Psoas muscle (tissue), 8 donors: ENCODE data around the gene PLEKHM1. TPM values are rescaled to one million over a fixed set of nuclear protein-coding genes. Genes with fewer than 3 reads are reported as not detected.

Experiments
- ATAC-seq, 4 donors: fragments of 200-7000 bp; cut with Tn5 transposase; one replicate each; pipeline ENCODE4 v1.9.1; 2020; ENCODE audit warnings: moderate library complexity in 3 of 4, mild to moderate bottlenecking in 2 of 4
- DNase-seq, 2 donors: peaks; one replicate each; pipeline ENCODE4 v3.0.0-alpha.2; 2020
- H3K27ac ChIP-seq: fragments of 200-600 bp; one replicate; pipeline ENCODE4 v1.8.0; 2022
- H3K27me3 ChIP-seq, 3 donors: fragments of 200-600 bp in 1 of 3; one replicate each; pipeline versions ENCODE4 v1.6.1 to v1.8.0; 2013 to 2022; ENCODE audit warnings: low read length in 2 of 3, mild to moderate bottlenecking in 2 of 3, moderate library complexity in 1 of 3; ENCODE audit not compliant: insufficient read depth in 3 of 3
- H3K36me3 ChIP-seq, 2 donors: fragments of 200-600 bp in 1 of 2; one replicate each; pipeline versions ENCODE4 v1.6.1 to v1.8.0; 2013 to 2022; ENCODE audit warnings: low read depth in 1 of 2, mild to moderate bottlenecking in 1 of 2, moderate library complexity in 1 of 2; ENCODE audit not compliant: insufficient read depth in 1 of 2
- H3K4me1 ChIP-seq: fragments of 200-600 bp; one replicate; pipeline ENCODE4 v1.8.0; 2022
- H3K4me3 ChIP-seq: fragments of 200-600 bp; one replicate; pipeline ENCODE4 v1.8.0; 2022; ENCODE audit warnings: mild to moderate bottlenecking
- H3K9me3 ChIP-seq: fragments of 200-600 bp; one replicate; pipeline ENCODE4 v1.8.0; 2022
- CTCF ChIP-seq: fragments of 200-600 bp; IDR thresholded peaks from one replicate; pipeline ENCODE4 v1.8.0; 2022; ENCODE audit warnings: antibody characterized with exemption
- WGBS, 3 donors: extraction: QIAGEN DNeasy Blood & Tissue Kit; methylation state at CpG; one replicate each; pipeline versions ENCODE4 v1.1.6 to v1.1.7; 2013; 5-methylcytosine and 5-hydroxymethylcytosine counted together
- intact Hi-C, 2 donors: fragments of 100-400 bp; cut with DNase I; formaldehyde crosslinking; loops; one replicate each; pipeline versions ENCODE4 v1.11.0 to v1.14.2; 2022
- polyA plus RNA-seq, 3 donors: library from polyadenylated mRNA; stranded (reverse); fragments of 200-250 nt; gene quantifications; one replicate each; pipeline ENCODE4 v1.2.3, GENCODE V29; 2013
- total RNA-seq, 4 donors: library from RNA; stranded (reverse); fragmentation: NEBNext Ultra II Directional in 2 of 4; extraction: Animal tissue kit (Norgen Biotek cat#: 25700) in 2 of 4; gene quantifications; one replicate each; pipeline versions ENCODE4 v1.2.1 to v1.2.4, GENCODE V29; 2021 to 2023
- donor health status: healthy with polysubstance abuse.
- donor health status: DM: no; HTN: no; CAD: no; lungs with moderate emphysema.
- donor health status: Bipolar disorder and iron deficiency.
- donor health status: healthy.
- donor health status: DM: yes; HTN: yes; CAD: no.
- donor health status: DM: no; HTN: no; CAD: no.
- donor health status: DM: no; HTN: no; CAD: no.
- donor health status: DM: yes; HTN: yes; CAD: no.

Gene PLEKHM1
- total and polyA plus RNA-seq, 7 donors: 13.0 to 47.6 (median 25.5) TPM

GRCh38 chr17:45433159-45433535 lies 57.4 kb downstream of the PLEKHM1 start:
- Histone ChIP-seq H3K27ac (peak overlapping the region; percentile 10), H3K27me3 (peaks cover 0 to 56% (median 25%) of the 10 kb centered on the region in 3 donors), H3K4me3 (peak overlapping the region; percentile 65), H3K36me3 (peaks cover 3 to 39% of the 10 kb centered on the region in 2 donors), H3K9me3 (no peaks in the 10 kb centered on the region), H3K4me1 (peaks cover 19% of the 10 kb centered on the region)
- DNase-seq (peak in 1 of 2 donors; percentile 46), ATAC-seq (no peak)
- no peak for TF ChIP-seq CTCF
- intact Hi-C loops: loop anchor here in 1 of 2 donors (10.0 kb wide), 1 partner anchor 152 kb away; no protein-coding TSS in a partner anchor
- 66 to 74% (median 69%) methylated on average over 4 of the region's 4 CpGs for WGBS, 3 donors

GRCh38 chr17:45432405-45433158 lies 57.9 kb downstream of the PLEKHM1 start, which contains the start of gene ARHGAP27:
TSS of gene ARHGAP27 (minus strand) at chr17:45432870. CDS start at chr17:45430279, 2,591 bp downstream.
- 4 to 12% (median 6%) methylated on average over 37 to 66 of the region's 66 CpGs for WGBS, 3 donors
- intact Hi-C loops: loop anchor here in 1 of 2 donors (10.0 kb wide), 1 partner anchor 152 kb away; no protein-coding TSS in a partner anchor

GRCh38 chr17:45431531-45432404 lies 58.8 kb downstream of the PLEKHM1 start:
- peak overlapping the region; percentile 65 for H3K4me3 ChIP-seq
- H3K4me1 ChIP-seq: peaks cover 22% of the 10 kb centered on the region
- TF ChIP-seq CTCF: no peak
- H3K27ac ChIP-seq: no peak overlapping the region
- WGBS, 3 donors: 0 to 1% (median 1%) methylated on average over 44 to 64 of the region's 64 CpGs
- intact Hi-C loops: loop anchor here in 1 of 2 donors (10.0 kb wide), 1 partner anchor 153 kb away; no protein-coding TSS in a partner anchor
- ATAC-seq: peak; percentile 23 to 35 (median 31)
- H3K9me3 ChIP-seq: no peaks in the 10 kb centered on the region
- H3K27me3 ChIP-seq: peaks cover 0 to 56% (median 25%) of the 10 kb centered on the region in 3 donors
- peak; percentile 67 to 79 for DNase-seq
- H3K36me3 ChIP-seq: peaks cover 0 to 25% of the 10 kb centered on the region in 2 donors

More at GRCh38 chr17:45432405-45433158, 57.9 kb downstream of the PLEKHM1 start, which contains the start of gene ARHGAP27:
- TF ChIP-seq CTCF: no peak
- DNase-seq: peak; percentile 62 to 80
- Histone ChIP-seq H3K27ac (peak within 1 kb of the TSS; percentile 10), H3K36me3 (peaks cover 0 to 33% of the 10 kb centered on the region in 2 donors), H3K4me1 (peaks cover 22% of the 10 kb centered on the region), H3K9me3 (no peaks in the 10 kb centered on the region), H3K4me3 (peak within 1 kb of the TSS; percentile 65), H3K27me3 (peaks cover 0 to 56% (median 25%) of the 10 kb centered on the region in 3 donors)
- ATAC-seq: peak; percentile 14 to 28 (median 26)

- intact Hi-C loops: loop anchor here in 1 of 2 donors (10.0 kb wide), 1 partner anchor 154 kb away; no protein-coding TSS in a partner anchor
- Histone ChIP-seq H3K9me3 (no peaks in the 10 kb centered on the region), H3K27me3 (peaks cover 0 to 56% (median 25%) of the 10 kb centered on the region in 3 donors), H3K27ac (no peak overlapping the region), H3K4me1 (peaks cover 22% of the 10 kb centered on the region), H3K36me3 (peaks cover 0 to 17% of the 10 kb centered on the region in 2 donors), H3K4me3 (peak overlapping the region; percentile 65)
- DNase-seq (peak in 1 of 2 donors; percentile 51), ATAC-seq (no peak)
- TF ChIP-seq CTCF: no peak
- 14 to 18% (median 14%) methylated on average over 42 to 47 of the region's 47 CpGs for WGBS, 3 donors
Observed at GRCh38 chr17:45430738-45431530, 59.6 kb downstream of the PLEKHM1 start.
